Measurements from ENCODE around the gene ATF7IP2.
A peak's percentile ranks its signal among the peaks of the same experiment; 100 is the strongest.
"Not testable (repeated sequence)": the region's sequence is repeated elsewhere in the genome, so short reads cannot be mapped to it uniquely, and the experiment has no call there.

Gene ATF7IP2

DNA sequence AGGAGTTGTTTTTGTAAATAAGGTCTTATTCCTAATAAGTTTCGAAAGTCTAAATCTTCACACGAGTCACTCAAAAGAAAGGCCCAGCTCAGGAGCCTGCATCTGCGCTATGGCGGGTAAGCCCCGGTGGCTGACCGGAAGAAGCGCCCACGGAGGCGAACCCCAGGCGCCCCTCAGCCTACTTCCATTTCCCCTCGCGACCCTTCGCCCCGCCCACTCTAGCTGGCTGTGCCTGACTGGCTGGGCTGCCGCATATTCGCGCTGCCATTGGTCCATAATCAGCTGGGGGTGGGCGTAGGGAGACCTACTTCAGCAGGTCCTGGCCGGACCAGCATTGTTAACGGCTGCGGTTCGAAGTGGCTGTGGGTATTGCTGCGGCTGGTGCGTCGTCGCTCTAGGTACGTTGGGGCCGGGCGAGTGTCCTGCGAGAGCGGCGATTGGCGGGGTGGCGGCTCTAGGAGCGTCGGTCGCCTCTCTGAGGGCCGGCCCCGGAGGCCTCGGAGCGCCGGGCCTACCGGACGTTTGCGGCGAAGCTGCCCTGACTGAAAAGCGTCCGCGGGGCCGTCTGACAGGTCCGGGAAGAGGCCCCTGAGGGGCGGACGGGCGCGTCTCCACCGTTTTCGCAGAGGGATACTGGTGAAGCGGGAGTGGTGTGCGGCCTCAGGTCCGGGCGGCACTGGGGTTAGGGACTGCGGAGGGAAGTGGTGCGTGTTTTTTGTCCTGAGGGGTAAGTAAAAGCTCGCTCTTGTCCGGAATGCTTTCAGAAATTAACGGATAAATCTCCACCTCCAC is at the start of gene ATF7IP2:
ATF7IP2 (plus strand) TSS at position 337 of the 792 bp plus-strand sequence. CDS start 44,560 bp downstream, outside the sequence.
- DNase-seq, result peak; percentile 91

DNA sequence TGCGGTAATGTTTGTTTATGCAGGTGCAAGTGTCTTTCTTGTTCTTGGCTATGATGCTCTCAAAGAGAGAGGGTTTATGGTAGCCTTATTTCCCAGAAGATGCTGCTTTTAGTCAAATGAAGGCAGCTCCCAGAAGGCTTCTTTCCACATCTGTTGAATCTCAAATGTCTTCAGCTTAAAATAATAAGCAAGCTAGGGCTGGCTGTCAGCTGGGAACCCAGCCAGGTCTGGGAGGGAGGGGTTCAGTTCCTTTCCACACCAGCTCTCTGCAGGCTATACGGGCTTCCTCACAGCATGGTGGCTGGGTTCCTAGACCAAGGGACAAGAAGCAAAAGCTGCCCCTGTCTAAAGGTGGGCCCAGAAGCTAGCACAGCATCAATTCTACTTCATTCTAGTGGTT is 47.4 kb upstream of the ATF7IP2 start:
- no peak for DNase-seq

DNA sequence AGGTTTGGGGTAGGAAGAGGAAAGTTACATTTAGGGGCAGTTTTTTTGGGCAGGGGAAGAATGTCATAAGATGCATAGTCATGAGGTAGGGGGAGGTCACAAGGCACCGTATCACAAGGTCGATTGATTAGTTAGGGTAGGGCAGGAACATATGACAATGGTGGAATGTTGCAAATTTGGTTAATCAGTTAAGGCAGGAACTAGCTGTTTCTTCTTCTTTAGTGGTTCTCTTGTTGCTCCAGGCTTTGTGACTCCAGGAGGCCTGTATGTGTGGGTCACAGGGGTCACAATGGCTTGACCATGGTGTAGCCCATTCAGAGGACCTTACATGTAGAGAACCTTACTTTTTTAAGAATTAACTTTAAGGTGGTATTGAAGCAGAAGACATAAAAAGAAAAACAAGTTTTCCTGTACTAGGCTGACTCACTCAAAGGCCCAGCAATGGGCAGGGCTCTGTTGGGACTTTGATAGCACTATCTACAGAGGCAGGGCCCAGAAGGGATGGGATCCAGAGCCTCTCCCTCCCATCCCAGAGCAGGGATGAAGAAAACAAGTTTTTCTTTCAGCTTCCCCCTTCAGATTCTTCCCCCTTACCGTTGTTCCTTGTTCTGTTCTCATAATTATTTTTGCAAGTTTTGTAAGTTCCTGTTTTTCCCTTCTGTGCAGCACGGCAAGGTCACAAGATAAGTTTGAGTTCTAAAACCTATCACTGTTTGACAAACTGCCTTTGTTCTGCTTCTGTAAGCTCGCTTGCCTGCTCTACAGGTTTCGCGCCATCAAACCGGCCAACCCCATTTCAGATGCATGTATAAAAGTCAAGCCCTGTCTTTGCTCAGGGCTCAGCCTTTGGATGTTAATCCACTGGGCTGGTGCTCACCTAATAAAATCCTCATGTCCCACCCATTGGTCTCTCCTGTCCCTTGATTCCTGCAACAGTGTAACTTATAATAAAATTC is 45.8 kb upstream of the ATF7IP2 start:
- DNase-seq, result no peak

DNA sequence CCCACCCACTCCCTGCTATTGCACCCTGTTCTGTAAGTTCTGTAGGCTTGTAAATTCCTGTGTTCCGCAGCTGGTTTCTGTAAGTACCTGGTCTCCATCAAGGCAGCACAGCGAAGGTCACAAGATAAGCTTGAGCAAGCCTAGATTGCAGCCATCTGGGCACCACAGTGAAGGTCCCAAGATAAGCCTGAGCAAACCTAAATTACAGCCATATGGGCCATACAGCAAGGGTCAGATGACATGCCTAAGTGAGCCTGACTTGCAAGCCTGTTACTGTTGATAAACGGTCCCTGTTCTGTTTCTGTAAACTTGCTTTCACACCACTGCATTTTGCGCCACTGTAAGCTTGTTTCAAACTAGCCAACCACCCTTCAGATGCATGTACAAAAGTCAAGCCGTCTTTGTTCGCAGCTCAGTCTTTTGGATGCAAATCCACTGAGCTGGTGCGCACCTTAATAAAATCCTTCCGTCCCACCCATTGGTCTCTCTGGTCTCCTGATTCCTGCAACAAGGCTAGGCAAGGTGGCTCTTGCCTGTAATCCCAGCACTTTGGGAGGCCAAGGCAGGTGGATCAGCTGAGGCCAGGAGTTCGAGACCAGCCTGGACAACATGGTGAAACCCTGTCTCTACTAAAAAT is 42.6 kb upstream of the ATF7IP2 start:
- DNase-seq, result no peak

DNA sequence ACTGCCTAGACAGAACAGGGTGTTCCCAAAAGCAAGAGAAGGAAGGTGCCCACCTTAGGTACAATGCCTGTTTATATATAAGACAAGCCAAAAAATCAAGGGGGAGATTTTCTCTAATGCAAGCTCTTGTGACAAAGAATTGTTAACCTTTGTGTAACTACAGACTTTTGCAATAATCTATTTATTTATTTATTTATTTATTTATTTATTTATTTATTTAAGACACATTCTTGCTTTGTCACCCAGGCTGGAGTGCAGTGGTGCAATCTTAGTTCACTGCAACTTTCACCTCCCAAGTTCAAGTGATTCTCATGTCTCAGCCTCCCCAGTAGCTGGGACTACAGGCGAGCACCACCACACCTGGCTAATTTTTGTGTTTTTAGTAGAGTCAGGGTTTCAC is 41.2 kb upstream of the ATF7IP2 start:
- not testable (repeated sequence) for DNase-seq

GRCh38 chr16:10345629-10346028 is 40.2 kb upstream of the ATF7IP2 start:
- no peak for DNase-seq

DNA sequence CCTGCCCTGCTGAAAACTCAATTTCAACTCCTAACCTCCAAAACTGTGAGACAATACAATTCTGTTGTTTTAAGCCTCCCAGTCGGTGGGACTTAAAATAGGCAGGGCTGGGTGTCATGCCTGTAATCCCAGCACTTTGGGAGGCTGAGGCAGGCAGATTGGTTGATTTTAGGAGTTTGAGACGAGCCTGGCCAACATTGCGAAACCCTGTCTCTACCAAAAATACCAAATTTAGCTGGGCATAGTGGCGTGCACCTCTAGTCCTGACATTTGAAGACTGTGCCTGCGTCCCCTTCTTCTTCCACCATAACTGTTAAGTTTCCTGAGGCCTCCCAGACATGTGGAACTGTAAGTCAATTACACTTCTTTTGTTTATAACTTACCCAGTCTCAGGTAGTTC is 36.0 kb upstream of the ATF7IP2 start:
- no peak for DNase-seq

- no peak for DNase-seq
Observed at GRCh38 chr16:10352262-10352661, 33.6 kb upstream of the ATF7IP2 start.

- DNase-seq, result no peak
Observed at GRCh38 chr16:10355589-10355988, 30.3 kb upstream of the ATF7IP2 start.

- no peak for DNase-seq
Observed at GRCh38 chr16:10356870-10357842, 28.7 kb upstream of the ATF7IP2 start.

DNA sequence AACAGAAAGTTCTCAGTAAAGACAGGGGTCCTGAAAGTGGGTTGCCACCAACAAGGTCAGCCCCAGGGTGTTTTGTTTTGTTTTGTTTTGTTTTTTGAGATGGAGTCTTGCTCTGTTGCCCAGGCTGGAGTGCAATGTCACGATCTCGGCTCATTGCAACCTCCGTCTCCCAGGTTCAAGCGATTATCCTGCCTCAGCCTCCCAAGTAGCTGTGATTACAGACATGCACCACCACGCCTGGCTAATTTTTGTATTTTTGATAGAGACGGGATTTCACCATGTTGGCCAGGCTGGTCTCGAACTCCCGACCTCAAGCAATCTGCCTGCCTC is 24.1 kb upstream of the ATF7IP2 start:
- not testable (repeated sequence) for DNase-seq

GRCh38 chr16:10362077-10362863 is 23.6 kb upstream of the ATF7IP2 start:
- DNase-seq, result no peak

- DNase-seq, result not testable (repeated sequence)
Observed at GRCh38 chr16:10362864-10363197, 23.0 kb upstream of the ATF7IP2 start.

GRCh38 chr16:10366619-10367018 is 19.2 kb upstream of the ATF7IP2 start:
- not testable (repeated sequence) for DNase-seq

GRCh38 chr16:10367616-10368188 is 18.2 kb upstream of the ATF7IP2 start:
- DNase-seq, result no peak

DNA sequence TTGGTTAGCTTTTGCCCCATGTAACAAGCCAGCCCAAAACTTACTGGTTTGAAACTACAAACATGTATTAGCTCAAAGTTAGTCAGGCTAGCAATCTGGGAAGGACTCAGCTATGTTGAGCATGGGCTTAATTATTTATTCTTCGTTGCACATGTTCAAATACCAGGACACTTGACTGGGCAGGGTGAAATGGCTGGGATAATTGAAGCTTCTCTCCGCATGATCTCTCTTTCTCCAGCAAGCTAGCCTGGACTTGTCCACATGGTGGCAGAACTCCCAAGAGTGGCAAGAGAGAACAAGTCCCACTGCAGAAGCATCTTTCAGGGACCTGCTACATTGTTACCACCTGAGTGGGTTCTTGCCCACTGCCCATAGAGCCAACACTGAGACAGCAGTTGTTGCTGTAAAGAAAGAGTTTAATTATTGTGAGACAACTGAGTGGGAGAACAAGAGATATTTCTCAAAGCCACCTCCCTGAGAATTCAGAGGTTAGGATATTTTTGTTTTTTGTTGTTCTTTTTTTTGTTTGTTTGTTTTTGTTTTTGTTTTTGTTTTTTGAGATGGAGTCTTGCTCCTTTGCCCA is 16.8 kb upstream of the ATF7IP2 start:
- no peak for DNase-seq

GRCh38 chr16:10370096-10370726 is 15.7 kb upstream of the ATF7IP2 start:
- DNase-seq, result no peak

DNA sequence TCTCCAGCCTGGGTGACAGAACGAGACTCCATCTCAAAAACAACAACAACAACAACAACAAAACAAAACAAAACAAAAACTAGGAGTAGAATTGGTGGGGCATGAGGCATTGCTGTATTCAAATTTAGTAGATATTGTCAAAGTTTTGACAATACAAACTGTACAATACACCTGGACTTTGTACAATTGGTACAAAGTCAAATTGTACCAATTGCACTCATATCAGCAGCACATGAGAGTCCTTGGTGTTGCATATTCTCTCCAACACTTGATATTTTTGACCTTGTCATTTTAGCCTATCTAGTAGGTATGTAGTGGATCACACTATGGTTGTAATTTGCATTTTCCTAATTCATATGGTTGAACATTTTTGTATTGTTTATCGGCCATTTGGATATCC is 14.3 kb upstream of the ATF7IP2 start:
- no peak for DNase-seq

GRCh38 chr16:10373556-10373955 is 12.3 kb upstream of the ATF7IP2 start:
- DNase-seq, result no peak

DNA sequence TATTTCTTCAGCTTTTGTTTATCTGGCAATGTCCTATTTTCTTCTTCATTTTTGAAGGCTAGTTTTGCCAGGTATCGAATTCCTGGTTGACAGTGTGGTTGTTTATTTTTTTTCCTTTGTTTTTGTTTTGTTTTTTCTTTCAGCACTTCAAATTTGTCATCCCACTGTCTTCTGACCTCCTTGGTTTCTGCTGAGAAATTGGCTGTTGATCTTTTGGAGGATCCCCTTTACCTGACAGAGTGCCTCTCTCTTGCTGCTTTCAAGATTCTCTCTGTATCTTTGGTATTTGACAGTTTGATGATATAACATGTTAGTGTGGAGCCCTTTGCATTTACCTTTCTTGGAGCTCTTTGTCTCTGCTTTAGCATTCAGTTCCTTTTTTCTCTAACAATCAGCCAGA is 9.6 kb upstream of the ATF7IP2 start:
- DNase-seq, result no peak
